WERI-Rb-1 (cell line): ENCODE results near the gene SPACA6.
"Not testable (repeated sequence)": the region's sequence is repeated elsewhere in the genome, so short reads cannot be mapped to it uniquely, and the experiment has no call there.

Source experiments
- DNase-seq: peaks from one replicate; pipeline ENCODE4 v3.0.0-alpha.2; 2020
- H3K27ac ChIP-seq: fragments of 250-450 bp; sonication (Bioruptor Pico); 2 replicates; pipeline ENCODE4 v1.5.1; 2020; ENCODE audit warnings: mild to moderate bottlenecking, moderate library complexity
- H3K27me3 ChIP-seq: fragments of 250-450 bp; sonication (Bioruptor Pico); 2 replicates; pipeline ENCODE4 v1.5.1; 2021; ENCODE audit warnings: mild to moderate bottlenecking, low read depth, moderate library complexity; ENCODE audit not compliant: insufficient read depth, severe bottlenecking
- H3K36me3 ChIP-seq: fragments of 250-450 bp; sonication (Bioruptor Pico); 2 replicates; pipeline ENCODE4 v1.5.1; 2020; ENCODE audit warnings: mild to moderate bottlenecking, moderate library complexity
- H3K4me3 ChIP-seq: 2 replicates; pipeline ENCODE4 v1.5.1; 2011; ENCODE audit warnings: low read depth, mild to moderate bottlenecking, control low read depth, low read length
- H3K9me3 ChIP-seq: fragments of 250-450 bp; sonication (Bioruptor Pico); 2 replicates; pipeline ENCODE4 v1.5.1; 2021; ENCODE audit warnings: mild to moderate bottlenecking, moderate library complexity; ENCODE audit not compliant: severe bottlenecking
- CTCF ChIP-seq: IDR thresholded peaks from 2 replicates; pipeline ENCODE4 v1.5.1; 2011; ENCODE audit warnings: low read depth, mild to moderate bottlenecking, control low read depth, inconsistent platforms, low read length

SPACA6 gene

GRCh38 chr19:51737924-51738323 lies 44.8 kb downstream of the SPACA6 start:
- no peak for DNase-seq
- Histone ChIP-seq H3K27ac (no peak overlapping the region), H3K36me3 (no peaks in the 10 kb centered on the region), H3K4me3 (no peak overlapping the region), H3K27me3 (peaks cover 93% of the 10 kb centered on the region), H3K9me3 (no peaks in the 10 kb centered on the region)
- TF ChIP-seq CTCF: no peak

DNA sequence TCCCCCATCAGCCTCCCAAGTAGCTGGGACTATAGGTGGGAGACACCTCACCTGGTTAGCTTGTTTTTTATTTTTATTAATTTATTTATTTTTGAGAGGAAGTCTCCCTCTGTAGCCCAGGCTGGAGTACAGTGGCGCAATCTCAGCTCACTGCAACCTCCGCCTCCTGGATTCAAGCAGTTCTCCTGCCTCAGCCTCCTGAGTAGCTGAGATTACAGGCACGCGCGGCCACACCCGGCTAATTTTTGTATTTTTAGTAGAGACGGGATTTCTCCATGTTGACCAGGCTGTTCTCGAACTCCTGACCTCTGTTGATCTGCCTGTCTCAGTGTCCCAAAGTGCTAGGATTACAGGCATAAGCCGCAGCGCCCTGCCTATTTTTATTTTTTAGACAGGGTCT lies 45.4 kb downstream of the SPACA6 start:
- not testable (repeated sequence) for H3K27ac ChIP-seq, H3K4me3 ChIP-seq, H3K9me3 ChIP-seq, H3K36me3 ChIP-seq, DNase-seq
- H3K27me3 ChIP-seq: peaks cover 95% of the 10 kb centered on the region

DNA sequence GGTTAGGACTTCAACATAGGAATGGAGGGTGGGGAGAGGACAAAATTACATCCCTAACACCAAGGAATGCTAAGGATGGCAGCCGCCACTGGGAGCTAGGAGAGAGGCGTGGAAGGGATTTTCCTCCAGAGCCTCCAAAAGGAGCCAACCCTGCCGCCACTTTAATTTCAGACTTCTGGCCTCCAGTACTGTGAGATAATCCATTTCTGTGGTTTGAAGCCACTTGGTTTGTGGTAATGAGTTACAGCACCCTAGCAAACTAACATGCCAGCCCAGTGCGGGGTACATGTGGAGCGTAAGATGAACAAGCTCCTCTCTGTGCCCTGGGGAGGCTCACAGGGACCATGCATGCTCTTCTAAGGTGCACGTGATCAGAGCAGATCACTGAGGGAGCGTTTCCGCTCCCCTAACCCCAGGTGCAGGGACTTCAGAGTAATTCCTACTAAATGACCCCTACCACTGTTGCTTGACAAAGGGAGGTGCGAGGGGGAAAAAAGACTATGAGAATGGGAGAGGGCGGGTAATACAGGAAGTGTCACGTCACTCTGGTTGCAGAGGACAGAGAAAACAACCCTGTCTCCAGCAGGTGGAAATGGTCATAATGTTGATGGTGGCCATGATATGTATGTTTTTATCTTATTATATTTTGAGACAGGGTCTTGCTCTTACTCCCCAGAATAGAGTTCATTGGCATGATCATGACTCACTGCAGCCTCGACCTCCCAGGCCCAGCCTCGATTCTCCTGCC lies 46.5 kb downstream of the SPACA6 start:
- Histone ChIP-seq H3K27ac (no peak overlapping the region), H3K36me3 (no peaks in the 10 kb centered on the region), H3K9me3 (no peaks in the 10 kb centered on the region), H3K27me3 (peaks cover 92% of the 10 kb centered on the region), H3K4me3 (no peak overlapping the region)
- DNase-seq: no peak
- no peak for TF ChIP-seq CTCF

GRCh38 chr19:51740356-51740755 lies 47.2 kb downstream of the SPACA6 start:
- Histone ChIP-seq H3K27ac (no peak overlapping the region), H3K27me3 (peaks cover 92% of the 10 kb centered on the region), H3K9me3 (no peaks in the 10 kb centered on the region), H3K4me3 (no peak overlapping the region), H3K36me3 (no peaks in the 10 kb centered on the region)
- no peak for TF ChIP-seq CTCF
- DNase-seq: no peak

DNA sequence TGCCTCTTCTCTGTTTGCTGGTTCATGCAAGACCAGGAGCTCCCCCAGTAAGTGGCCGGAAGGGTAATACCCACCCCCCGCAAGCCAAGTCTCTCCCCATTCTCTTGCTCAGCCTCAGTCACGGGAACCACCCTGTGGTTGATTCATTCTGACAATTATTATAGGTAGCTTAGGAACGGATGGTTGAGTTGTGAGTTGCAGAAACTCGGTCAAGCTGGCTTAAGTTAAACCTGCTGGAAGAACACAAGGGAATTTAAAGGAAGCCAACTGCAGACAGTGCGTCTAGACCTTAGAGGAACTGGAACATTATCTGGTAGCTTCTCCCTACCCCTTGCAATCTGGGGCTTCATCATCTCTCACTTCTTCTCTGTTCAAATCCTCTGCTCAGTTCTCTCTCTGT lies 49.7 kb downstream of the SPACA6 start:
- Histone ChIP-seq H3K27me3 (peaks cover 90% of the 10 kb centered on the region), H3K36me3 (no peaks in the 10 kb centered on the region), H3K4me3 (no peak overlapping the region), H3K9me3 (no peaks in the 10 kb centered on the region), H3K27ac (no peak overlapping the region)
- TF ChIP-seq CTCF: no peak
- no peak for DNase-seq

- no peak for TF ChIP-seq CTCF
- Histone ChIP-seq H3K27ac (no peak overlapping the region), H3K36me3 (no peaks in the 10 kb centered on the region), H3K4me3 (no peak overlapping the region), H3K9me3 (no peaks in the 10 kb centered on the region), H3K27me3 (peaks cover 90% of the 10 kb centered on the region)
- DNase-seq: no peak
Measured at GRCh38 chr19:51743405-51743804, 50.3 kb downstream of the SPACA6 start.
